Hepatocyte (in vitro differentiated cells): ENCODE measurements around the gene ANGPTL8. TPM values are rescaled to one million over a fixed set of nuclear protein-coding genes. Genes with fewer than 3 reads are reported as not detected.

Source experiments
- DNase-seq: peaks from one replicate; pipeline ENCODE4 v3.0.0-alpha.2; 2016; ENCODE audit warnings: low spot score
- H2AFZ ChIP-seq: fragments of 200-600 bp; sonication (generic); 2 replicates; pipeline ENCODE4 v1.6.0; 2016; ENCODE audit warnings: antibody characterized with exemption, mild to moderate bottlenecking
- H3K27ac ChIP-seq: fragments of 200-600 bp; sonication (generic); 2 replicates; pipeline ENCODE4 v1.5.1; 2016; ENCODE audit warnings: mild to moderate bottlenecking
- H3K27me3 ChIP-seq: fragments of 200-600 bp; sonication (generic); 2 replicates; pipeline ENCODE4 v1.6.1; 2016
- H3K36me3 ChIP-seq: fragments of 200-600 bp; sonication (generic); replicated peaks from 2 replicates; pipeline ENCODE4 v1.5.1; 2016; ENCODE audit warnings: low read depth; ENCODE audit not compliant: insufficient read depth
- H3K4me1 ChIP-seq: fragments of 200-600 bp; sonication (generic); 2 replicates; pipeline ENCODE4 v1.5.1; 2016; ENCODE audit warnings: mild to moderate bottlenecking, moderate library complexity; ENCODE audit not compliant: insufficient read depth
- H3K4me2 ChIP-seq: fragments of 200-600 bp; sonication (generic); 2 replicates; pipeline ENCODE4 v1.6.0; 2016
- H3K4me3 ChIP-seq: fragments of 200-600 bp; sonication (generic); 2 replicates; pipeline ENCODE4 v1.5.1; 2016; ENCODE audit warnings: mild to moderate bottlenecking
- H3K79me2 ChIP-seq: fragments of 200-600 bp; sonication (generic); 2 replicates; pipeline ENCODE4 v1.6.0; 2017; ENCODE audit warnings: mild to moderate bottlenecking
- H3K9me2 ChIP-seq: fragments of 200-600 bp; sonication (generic); replicated peaks from 2 replicates; pipeline ENCODE4 v1.6.0; 2017; ENCODE audit warnings: mild to moderate bottlenecking; ENCODE audit not compliant: insufficient read depth
- H3K9me3 ChIP-seq: fragments of 200-600 bp; sonication (generic); 2 replicates; pipeline ENCODE4 v1.5.1; 2016; ENCODE audit warnings: low read depth, mild to moderate bottlenecking
- H4K20me1 ChIP-seq: fragments of 200-600 bp; sonication (generic); 2 replicates; pipeline ENCODE4 v1.6.0; 2016; ENCODE audit warnings: mild to moderate bottlenecking; ENCODE audit not compliant: insufficient read depth, poor library complexity, severe bottlenecking
- EZH2 ChIP-seq: fragments of 200-600 bp; sonication (generic); IDR thresholded peaks from 2 replicates; pipeline ENCODE4 v1.6.1; 2016; ENCODE audit warnings: antibody characterized with exemption, mild to moderate bottlenecking, borderline replicate concordance
- EZH2phosphoT487 ChIP-seq: fragments of 200-600 bp; sonication (generic); IDR thresholded peaks from one replicate; pipeline ENCODE4 v1.6.1; 2018; ENCODE audit warnings: antibody characterized with exemption, mild to moderate bottlenecking, low read depth, moderate library complexity; ENCODE audit not compliant: unreplicated experiment, severe bottlenecking
- WGBS: methylation state at CpG from one replicate; pipeline ENCODE4 v1.1.6; 2016; ENCODE audit warnings: low lambda C conversion rate; ENCODE audit errors: missing lambda C conversion rate; 5-methylcytosine and 5-hydroxymethylcytosine counted together
- polyA plus RNA-seq: library from polyadenylated mRNA; unstranded; fragments of >200 nt; fragmentation: Nextera tagmentation; extraction: Ambion mirVana; gene quantifications from 2 replicates; pipeline ENCODE4 v1.2.1, GENCODE V29; 2016
- total RNA-seq: library from RNA; depleted of rRNA; stranded (reverse); fragments of >200 nt; gene quantifications from 2 replicates; pipeline ENCODE4 v1.2.3, GENCODE V29; 2014
- TF ChIP-seq, protein P1 (sequence below): fragments of 200-600 bp; sonication (generic); IDR thresholded peaks from 2 replicates; pipeline ENCODE4 v1.5.1; 2016; ENCODE audit warnings: antibody characterized with exemption, mild to moderate bottlenecking; ENCODE audit not compliant: poor library complexity

The ANGPTL8 gene
- total and polyA plus RNA-seq, 2 experiments from 2014 or later: 20.8 to 24.9 TPM

DNA sequence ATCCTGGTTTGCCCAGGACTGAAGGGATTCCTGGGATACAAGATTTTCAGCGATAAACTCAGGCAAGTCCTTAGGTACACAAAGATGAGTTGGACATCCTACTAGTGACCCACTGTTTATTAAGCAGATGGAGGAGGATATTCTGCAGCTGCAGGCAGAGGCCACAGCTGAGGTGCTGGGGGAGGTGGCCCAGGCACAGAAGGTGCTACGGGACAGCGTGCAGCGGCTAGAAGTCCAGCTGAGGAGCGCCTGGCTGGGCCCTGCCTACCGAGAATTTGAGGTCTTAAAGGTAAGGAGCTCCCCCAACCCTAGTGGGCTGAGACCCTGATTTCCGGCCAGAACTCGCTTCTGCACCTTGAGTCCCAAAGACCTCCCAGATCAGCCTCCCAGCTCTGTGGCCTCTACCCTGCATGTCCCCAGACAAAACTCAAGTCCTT, 607 bp downstream of the ANGPTL8 start:
- Histone ChIP-seq H3K27me3 (no peaks in the 10 kb centered on the region), H2AFZ (no peak overlapping the region), H3K9me2 (no peaks in the 10 kb centered on the region), H3K4me2 (no peak overlapping the region), H3K9me3 (no peaks in the 10 kb centered on the region), H4K20me1 (no peaks in the 10 kb centered on the region), H3K36me3 (no peaks in the 10 kb centered on the region), H3K27ac (no peak overlapping the region), H3K4me1 (no peaks in the 10 kb centered on the region), H3K79me2 (no peaks in the 10 kb centered on the region), H3K4me3 (no peak overlapping the region)
- no peak for TF ChIP-seq EZH2
- TF ChIP-seq, protein P1, sequence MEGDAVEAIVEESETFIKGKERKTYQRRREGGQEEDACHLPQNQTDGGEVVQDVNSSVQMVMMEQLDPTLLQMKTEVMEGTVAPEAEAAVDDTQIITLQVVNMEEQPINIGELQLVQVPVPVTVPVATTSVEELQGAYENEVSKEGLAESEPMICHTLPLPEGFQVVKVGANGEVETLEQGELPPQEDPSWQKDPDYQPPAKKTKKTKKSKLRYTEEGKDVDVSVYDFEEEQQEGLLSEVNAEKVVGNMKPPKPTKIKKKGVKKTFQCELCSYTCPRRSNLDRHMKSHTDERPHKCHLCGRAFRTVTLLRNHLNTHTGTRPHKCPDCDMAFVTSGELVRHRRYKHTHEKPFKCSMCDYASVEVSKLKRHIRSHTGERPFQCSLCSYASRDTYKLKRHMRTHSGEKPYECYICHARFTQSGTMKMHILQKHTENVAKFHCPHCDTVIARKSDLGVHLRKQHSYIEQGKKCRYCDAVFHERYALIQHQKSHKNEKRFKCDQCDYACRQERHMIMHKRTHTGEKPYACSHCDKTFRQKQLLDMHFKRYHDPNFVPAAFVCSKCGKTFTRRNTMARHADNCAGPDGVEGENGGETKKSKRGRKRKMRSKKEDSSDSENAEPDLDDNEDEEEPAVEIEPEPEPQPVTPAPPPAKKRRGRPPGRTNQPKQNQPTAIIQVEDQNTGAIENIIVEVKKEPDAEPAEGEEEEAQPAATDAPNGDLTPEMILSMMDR: no peak
- TF ChIP-seq EZH2phosphoT487: no peak
- 98% methylated on average over 8 of the region's 8 CpGs for WGBS
- DNase-seq: no peak

DNA sequence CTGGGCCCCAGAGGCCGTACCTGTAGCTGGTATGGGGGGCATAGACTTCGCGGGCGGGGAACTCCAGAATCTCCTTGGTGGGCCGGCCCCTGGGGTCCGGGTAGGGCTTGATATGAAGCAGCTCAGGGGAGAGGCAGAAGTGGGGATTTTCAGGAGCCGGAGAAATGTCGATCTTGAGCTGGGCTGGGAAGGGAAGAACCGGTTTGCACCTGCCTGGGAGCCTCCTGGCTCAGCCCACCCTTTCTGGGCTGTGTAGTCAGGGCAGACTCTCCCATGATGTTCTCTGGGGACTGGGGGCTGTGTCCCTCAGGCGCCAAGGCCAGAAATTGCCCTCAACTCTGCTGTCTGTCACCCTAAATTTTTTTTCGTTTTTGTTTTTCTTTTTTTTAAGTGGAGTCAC, 2.6 kb downstream of the ANGPTL8 start:
- Histone ChIP-seq H3K4me1 (no peaks in the 10 kb centered on the region), H3K27me3 (no peaks in the 10 kb centered on the region), H3K9me2 (no peaks in the 10 kb centered on the region), H4K20me1 (no peaks in the 10 kb centered on the region), H3K9me3 (no peaks in the 10 kb centered on the region), H3K4me3 (no peak overlapping the region), H3K36me3 (no peaks in the 10 kb centered on the region), H3K27ac (peak overlapping the region; percentile 48), H3K79me2 (no peaks in the 10 kb centered on the region), H3K4me2 (no peak overlapping the region), H2AFZ (no peak overlapping the region)
- no peak for TF ChIP-seq EZH2
- no peak for TF ChIP-seq EZH2phosphoT487
- TF ChIP-seq, protein P1: no peak
- WGBS: 91% methylated on average over 11 of the region's 11 CpGs
- no peak for DNase-seq

DNA sequence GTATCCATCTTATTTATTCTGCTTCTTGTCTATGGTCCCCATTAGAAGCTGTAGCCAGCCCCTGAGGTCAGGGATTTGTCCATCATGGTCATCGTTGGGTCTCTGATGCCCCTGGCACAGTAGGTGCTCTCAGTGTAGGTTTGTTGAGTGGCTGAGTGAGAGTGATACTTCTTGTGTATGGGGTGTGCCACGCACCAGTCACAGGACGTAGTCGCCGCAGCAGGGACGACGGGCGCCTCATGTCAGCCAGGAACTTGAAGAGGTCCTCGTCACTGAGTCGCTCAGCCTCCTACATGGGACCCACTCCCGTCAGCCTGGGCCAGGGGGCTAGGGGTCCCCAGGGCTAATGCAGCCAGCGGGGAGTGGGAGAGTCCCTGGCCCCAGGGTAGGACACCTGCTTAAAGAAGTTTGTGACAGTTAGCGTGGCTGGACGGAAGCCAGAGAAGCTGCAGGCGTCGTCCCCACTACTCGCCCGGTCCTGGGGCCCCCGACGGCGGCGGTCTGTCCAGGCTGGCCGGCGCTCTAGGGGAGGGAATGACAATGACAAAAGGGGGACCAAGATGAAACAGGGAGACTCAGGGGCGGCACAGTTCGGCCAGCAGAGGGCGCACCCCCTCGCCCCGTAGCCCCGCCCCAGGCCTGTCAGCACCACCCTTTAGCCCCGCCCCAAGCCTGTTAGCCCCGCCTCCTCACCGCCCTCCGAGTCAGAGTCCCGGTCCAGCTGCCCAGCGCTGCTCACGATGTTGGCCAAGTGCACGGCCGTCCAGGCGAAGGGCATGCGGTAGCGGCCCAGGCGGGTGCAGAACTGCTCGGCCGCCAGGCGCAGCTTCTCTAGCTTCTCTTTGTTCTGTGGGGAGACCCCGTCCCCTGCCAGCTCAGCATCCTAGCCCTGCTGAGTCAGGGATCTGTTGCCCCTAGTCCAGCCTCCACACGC, 3.7 kb downstream of the ANGPTL8 start:
- peak; percentile 87 for DNase-seq
- Histone ChIP-seq H3K4me3 (no peak overlapping the region), H3K36me3 (no peaks in the 10 kb centered on the region), H4K20me1 (no peaks in the 10 kb centered on the region), H3K9me2 (no peaks in the 10 kb centered on the region), H3K4me1 (no peaks in the 10 kb centered on the region), H3K79me2 (no peaks in the 10 kb centered on the region), H3K27me3 (no peaks in the 10 kb centered on the region), H3K4me2 (no peak overlapping the region), H3K9me3 (no peaks in the 10 kb centered on the region), H3K27ac (no peak overlapping the region), H2AFZ (no peak overlapping the region)
- TF ChIP-seq EZH2phosphoT487 (no peak), EZH2 (no peak)
- TF ChIP-seq, protein P1: peak; percentile 58
- 62% methylated on average over 42 of the region's 48 CpGs for WGBS
